ENCODE results near the gene KCNMA1. TPM values are rescaled to one million over a fixed set of nuclear protein-coding genes. Genes with fewer than 3 reads are reported as not detected.

KCNMA1 gene
- total RNA-seq, 2 experiments from 2014 or later, result not detected

GRCh38 chr10:77026148-77026547, 611.5 kb downstream of the KCNMA1 start:
- Mint-ChIP-seq H3K4me3 (no peak overlapping the region), H3K9me3 (no peaks in the 10 kb centered on the region), H3K36me3 (no peaks in the 10 kb centered on the region), H3K27me3 (peaks cover 1% of the 10 kb centered on the region), H3K27ac (no peak overlapping the region), H3K4me1 (ENCODE audit: low read depth) (no peaks in the 10 kb centered on the region)
- ChIA-PET CTCF (no interaction called here), POLR2A (no interaction called here)
- DNase-seq, result no peak
- intact Hi-C loops (cut with micrococcal nuclease), result no loop called here

- POLR2A ChIA-PET, result no interaction called here
Observed at GRCh38 chr10:77024461-77024860, 613.1 kb downstream of the KCNMA1 start.

GRCh38 chr10:77023396-77023795, 614.2 kb downstream of the KCNMA1 start:
- no peaks in the 10 kb centered on the region for H3K27me3 Mint-ChIP-seq
- H3K4me1 Mint-ChIP-seq (ENCODE audit: low read depth), result no peaks in the 10 kb centered on the region
- H3K4me3 Mint-ChIP-seq, result no peak overlapping the region
- POLR2A ChIA-PET, result no interaction called here
- CTCF ChIA-PET, result interaction anchor here (0.6 kb wide), 1 partner anchor 619 kb away, joined by 3 read pairs; no protein-coding TSS in a partner anchor
- H3K9me3 Mint-ChIP-seq, result no peaks in the 10 kb centered on the region
- intact Hi-C loops (cut with micrococcal nuclease), result no loop called here
- no peaks in the 10 kb centered on the region for H3K36me3 Mint-ChIP-seq
- no peak overlapping the region for H3K27ac Mint-ChIP-seq
- no peak for DNase-seq

More at GRCh38 chr10:77024461-77024860, 613.1 kb downstream of the KCNMA1 start:
- no peaks in the 10 kb centered on the region for H3K4me1 Mint-ChIP-seq (ENCODE audit: low read depth)
- no peak overlapping the region for H3K4me3 Mint-ChIP-seq
- no peaks in the 10 kb centered on the region for H3K9me3 Mint-ChIP-seq
- no peaks in the 10 kb centered on the region for H3K36me3 Mint-ChIP-seq
- no peak for DNase-seq
- CTCF ChIA-PET, result no interaction called here
- no peak overlapping the region for H3K27ac Mint-ChIP-seq
- intact Hi-C loops (cut with micrococcal nuclease), result no loop called here
- H3K27me3 Mint-ChIP-seq, result peaks cover under 1% of the 10 kb centered on the region

GRCh38 chr10:77022671-77023070, 614.9 kb downstream of the KCNMA1 start:
- Mint-ChIP-seq H3K9me3 (no peaks in the 10 kb centered on the region), H3K27me3 (no peaks in the 10 kb centered on the region), H3K36me3 (no peaks in the 10 kb centered on the region), H3K4me3 (no peak overlapping the region), H3K27ac (no peak overlapping the region), H3K4me1 (ENCODE audit: low read depth) (no peaks in the 10 kb centered on the region)
- POLR2A ChIA-PET, result no interaction called here
- DNase-seq, result no peak
- intact Hi-C loops (cut with micrococcal nuclease), result no loop called here
- CTCF ChIA-PET, result no interaction called here

- ChIA-PET CTCF (no interaction called here), POLR2A (no interaction called here)
- no peak overlapping the region for H3K4me3 Mint-ChIP-seq
- no peaks in the 10 kb centered on the region for H3K27me3 Mint-ChIP-seq
- H3K4me1 Mint-ChIP-seq (ENCODE audit: low read depth), result no peaks in the 10 kb centered on the region
- no peak overlapping the region for H3K27ac Mint-ChIP-seq
- intact Hi-C loops (cut with micrococcal nuclease), result no loop called here
- no peak for DNase-seq
- H3K36me3 Mint-ChIP-seq, result no peaks in the 10 kb centered on the region
- no peaks in the 10 kb centered on the region for H3K9me3 Mint-ChIP-seq
Observed at GRCh38 chr10:77021966-77022490, 615.6 kb downstream of the KCNMA1 start.

- intact Hi-C loops (cut with micrococcal nuclease), result no loop called here
- no peaks in the 10 kb centered on the region for H3K4me1 Mint-ChIP-seq (ENCODE audit: low read depth)
- no peaks in the 10 kb centered on the region for H3K9me3 Mint-ChIP-seq
- H3K4me3 Mint-ChIP-seq, result no peak overlapping the region
- H3K27me3 Mint-ChIP-seq, result no peaks in the 10 kb centered on the region
- no peak for DNase-seq
- POLR2A ChIA-PET, result no interaction called here
- CTCF ChIA-PET, result no interaction called here
- H3K27ac Mint-ChIP-seq, result no peak overlapping the region
- no peaks in the 10 kb centered on the region for H3K36me3 Mint-ChIP-seq
Observed at GRCh38 chr10:77020426-77021040, 617.1 kb downstream of the KCNMA1 start.

- no peak for DNase-seq
- Mint-ChIP-seq H3K36me3 (no peaks in the 10 kb centered on the region), H3K27me3 (no peaks in the 10 kb centered on the region), H3K27ac (no peak overlapping the region), H3K9me3 (no peaks in the 10 kb centered on the region), H3K4me1 (ENCODE audit: low read depth) (no peaks in the 10 kb centered on the region), H3K4me3 (no peak overlapping the region)
- intact Hi-C loops (cut with micrococcal nuclease), result no loop called here
- POLR2A ChIA-PET, result no interaction called here
- CTCF ChIA-PET, result no interaction called here
Observed at GRCh38 chr10:77016855-77017254, 620.8 kb downstream of the KCNMA1 start.

- CTCF ChIA-PET, result no interaction called here
- Mint-ChIP-seq H3K9me3 (no peaks in the 10 kb centered on the region), H3K4me3 (no peak overlapping the region), H3K4me1 (ENCODE audit: low read depth) (no peaks in the 10 kb centered on the region), H3K36me3 (no peaks in the 10 kb centered on the region), H3K27me3 (no peaks in the 10 kb centered on the region), H3K27ac (no peak overlapping the region)
- no peak for DNase-seq
- POLR2A ChIA-PET, result no interaction called here
- intact Hi-C loops (cut with micrococcal nuclease), result no loop called here
Observed at GRCh38 chr10:77016278-77016815, 621.3 kb downstream of the KCNMA1 start.

- intact Hi-C loops (cut with micrococcal nuclease), result no loop called here
- ChIA-PET CTCF (no interaction called here), POLR2A (no interaction called here)
- DNase-seq, result no peak
- H3K9me3 Mint-ChIP-seq, result no peaks in the 10 kb centered on the region
- no peaks in the 10 kb centered on the region for H3K4me1 Mint-ChIP-seq (ENCODE audit: low read depth)
- H3K27me3 Mint-ChIP-seq, result no peaks in the 10 kb centered on the region
- H3K4me3 Mint-ChIP-seq, result no peak overlapping the region
- no peak overlapping the region for H3K27ac Mint-ChIP-seq
- no peaks in the 10 kb centered on the region for H3K36me3 Mint-ChIP-seq
Observed at GRCh38 chr10:77015360-77015759, 622.2 kb downstream of the KCNMA1 start.

- no peaks in the 10 kb centered on the region for H3K36me3 Mint-ChIP-seq
- no peaks in the 10 kb centered on the region for H3K27me3 Mint-ChIP-seq
- H3K9me3 Mint-ChIP-seq, result no peaks in the 10 kb centered on the region
- no peak for DNase-seq
- no peak overlapping the region for H3K27ac Mint-ChIP-seq
- POLR2A ChIA-PET, result no interaction called here
- intact Hi-C loops (cut with micrococcal nuclease), result no loop called here
- no peaks in the 10 kb centered on the region for H3K4me1 Mint-ChIP-seq (ENCODE audit: low read depth)
- no peak overlapping the region for H3K4me3 Mint-ChIP-seq
- CTCF ChIA-PET, result no interaction called here
Observed at GRCh38 chr10:77012812-77013500, 624.7 kb downstream of the KCNMA1 start.

- no peak overlapping the region for H3K27ac Mint-ChIP-seq
- no peak for DNase-seq
- no peak overlapping the region for H3K4me3 Mint-ChIP-seq
- POLR2A ChIA-PET, result no interaction called here
- no peaks in the 10 kb centered on the region for H3K36me3 Mint-ChIP-seq
- H3K27me3 Mint-ChIP-seq, result no peaks in the 10 kb centered on the region
- no peaks in the 10 kb centered on the region for H3K4me1 Mint-ChIP-seq (ENCODE audit: low read depth)
- H3K9me3 Mint-ChIP-seq, result no peaks in the 10 kb centered on the region
- CTCF ChIA-PET, result no interaction called here
- intact Hi-C loops (cut with micrococcal nuclease), result no loop called here
Observed at GRCh38 chr10:77011874-77012811, 625.5 kb downstream of the KCNMA1 start.

GRCh38 chr10:77010430-77010829, 627.2 kb downstream of the KCNMA1 start:
- Mint-ChIP-seq H3K36me3 (no peaks in the 10 kb centered on the region), H3K4me3 (no peak overlapping the region), H3K27me3 (no peaks in the 10 kb centered on the region), H3K27ac (no peak overlapping the region), H3K9me3 (no peaks in the 10 kb centered on the region), H3K4me1 (ENCODE audit: low read depth) (no peaks in the 10 kb centered on the region)
- intact Hi-C loops (cut with micrococcal nuclease), result no loop called here
- ChIA-PET POLR2A (no interaction called here), CTCF (no interaction called here)
- no peak for DNase-seq

Measured in activated CD4-positive, alpha-beta memory T cell treated with anti-CD3 and anti-CD28 coated beads for 36 hours (primary cell).